Liver (tissue), 9 donors: ENCODE results near the gene MTFR1L. TPM values are rescaled to one million over a fixed set of nuclear protein-coding genes. Genes with fewer than 3 reads are reported as not detected.

Experiments used
- DNase-seq: peaks from one replicate; pipeline ENCODE4 v3.0.0-alpha.2; 2017; ENCODE audit warnings: low spot score
- H3K27ac ChIP-seq, 2 donors: one replicate each; pipeline ENCODE4 v1.7.0; 2013; ENCODE audit warnings: inconsistent platforms in 2 of 2, low read length in 2 of 2, control low read depth in 1 of 2, low read depth in 1 of 2, mild to moderate bottlenecking in 1 of 2
- H3K27me3 ChIP-seq, 4 donors: one replicate each; pipeline versions ENCODE4 v1.6.1 to v1.7.0; 2013; ENCODE audit warnings: low read length in 3 of 4, inconsistent platforms in 1 of 4, mild to moderate bottlenecking in 1 of 4, moderate library complexity in 1 of 4; ENCODE audit not compliant: control insufficient read depth in 4 of 4, insufficient read depth in 4 of 4
- H3K36me3 ChIP-seq, 4 donors: one replicate each; pipeline versions ENCODE4 v1.6.1 to v1.7.0; 2013; ENCODE audit warnings: low read length in 3 of 4, mild to moderate bottlenecking in 3 of 4, low read depth in 1 of 4, moderate library complexity in 1 of 4; ENCODE audit not compliant: control insufficient read depth in 4 of 4, insufficient read depth in 3 of 4
- H3K4me1 ChIP-seq, 4 donors: one replicate each; pipeline versions ENCODE4 v1.6.1 to v1.7.0; 2013; ENCODE audit warnings: low read length in 3 of 4, mild to moderate bottlenecking in 3 of 4, moderate library complexity in 1 of 4; ENCODE audit not compliant: control insufficient read depth in 4 of 4, insufficient read depth in 4 of 4
- H3K4me3 ChIP-seq, 3 donors: one replicate each; pipeline versions ENCODE4 v1.6.1 to v1.7.0; 2013; ENCODE audit warnings: low read length in 3 of 3, control low read depth in 1 of 3, low read depth in 1 of 3, mild to moderate bottlenecking in 1 of 3
- H3K9ac ChIP-seq, 2 donors: one replicate each; pipeline ENCODE4 v1.7.0; 2013; ENCODE audit warnings: low read length in 2 of 2, mild to moderate bottlenecking in 2 of 2, moderate library complexity in 2 of 2, control low read depth in 1 of 2, low read depth in 1 of 2
- H3K9me3 ChIP-seq, 4 donors: one replicate each; pipeline versions ENCODE4 v1.6.1 to v1.7.0; 2013; ENCODE audit warnings: low read length in 3 of 4; ENCODE audit not compliant: control insufficient read depth in 4 of 4
- CTCF ChIP-seq: fragments of 150-350 bp; IDR thresholded peaks from 2 replicates; pipeline ENCODE4 v1.5.1; 2017; ENCODE audit warnings: improper control_type of control experiment, low read depth, low read length; ENCODE audit not compliant: missing input control
- FOXA1 ChIP-seq: IDR thresholded peaks from 2 replicates; pipeline ENCODE4 v1.6.1; 2016; ENCODE audit warnings: antibody characterized with exemption
- FOXA2 ChIP-seq: IDR thresholded peaks from 2 replicates; pipeline ENCODE4 v1.6.1; 2016; ENCODE audit warnings: antibody characterized with exemption
- GABPA ChIP-seq, 2 donors: IDR thresholded peaks in 1 of 2; conservative IDR thresholded peaks in 1 of 2; 2 replicates each; pipeline ENCODE4 v1.6.1; 2016; ENCODE audit warnings: antibody characterized with exemption in 2 of 2, mild to moderate bottlenecking in 1 of 2, moderate library complexity in 1 of 2
- NR2F2 ChIP-seq: IDR thresholded peaks from 2 replicates; pipeline ENCODE4 v1.6.1; 2016; ENCODE audit warnings: antibody characterized with exemption
- RAD21 ChIP-seq, 2 donors: IDR thresholded peaks; 2 replicates each; pipeline ENCODE4 v1.6.1; 2016; ENCODE audit warnings: antibody characterized with exemption in 2 of 2, mild to moderate bottlenecking in 2 of 2
- REST ChIP-seq: IDR thresholded peaks from 2 replicates; pipeline ENCODE4 v1.6.1; 2016; ENCODE audit warnings: antibody characterized with exemption, mild to moderate bottlenecking
- RXRA ChIP-seq, 2 donors: IDR thresholded peaks; 2 replicates each; pipeline ENCODE4 v1.6.1; 2017 to 2018; ENCODE audit warnings: antibody characterized with exemption in 2 of 2, mild to moderate bottlenecking in 1 of 2
- TAF1 ChIP-seq: conservative IDR thresholded peaks from 2 replicates; pipeline ENCODE4 v1.6.1; 2016; ENCODE audit warnings: antibody characterized with exemption, mild to moderate bottlenecking
- YY1 ChIP-seq: IDR thresholded peaks from 2 replicates; pipeline ENCODE4 v1.6.1; 2016; ENCODE audit warnings: antibody characterized with exemption, mild to moderate bottlenecking
- WGBS: extraction: QIAGEN DNeasy Blood & Tissue Kit; methylation state at CpG from one replicate; pipeline ENCODE4 v1.1.7; 2013; 5-methylcytosine and 5-hydroxymethylcytosine counted together
- polyA plus RNA-seq, 2 donors: library from polyadenylated mRNA; stranded (reverse) in 1 of 2; unstranded in 1 of 2; fragments of 200-250 nt in 1 of 2; fragments of >200 nt in 1 of 2; fragmentation: Nextera tagmentation in 1 of 2; extraction: Ambion mirVana in 1 of 2; gene quantifications; one replicate each; pipeline versions ENCODE4 v1.2.1 to v1.2.3, GENCODE V29; 2013 to 2015
- total RNA-seq, 2 donors: library from RNA; depleted of rRNA; stranded (reverse); fragments of >200 nt; gene quantifications; one replicate each; pipeline ENCODE4 v1.2.3, GENCODE V29; 2014
- TF ChIP-seq, protein P1 (sequence below): IDR thresholded peaks from 2 replicates; pipeline ENCODE4 v1.6.1; 2016; ENCODE audit warnings: antibody characterized with exemption
- TF ChIP-seq, protein P2 (sequence below): IDR thresholded peaks from 2 replicates; pipeline ENCODE4 v1.6.1; 2016; ENCODE audit warnings: antibody characterized with exemption
- donor health status: healthy.
- donor health status: healthy.
- donor health status: healthy.
- donor health status: healthy.
- donor health status: healthy.

The MTFR1L gene
- total and polyA plus RNA-seq, 4 donors, result 22.5 to 48.4 (median 40.2) TPM

- TF ChIP-seq TAF1, result no peak
- no peak for TF ChIP-seq NR2F2
- TF ChIP-seq, protein P1, sequence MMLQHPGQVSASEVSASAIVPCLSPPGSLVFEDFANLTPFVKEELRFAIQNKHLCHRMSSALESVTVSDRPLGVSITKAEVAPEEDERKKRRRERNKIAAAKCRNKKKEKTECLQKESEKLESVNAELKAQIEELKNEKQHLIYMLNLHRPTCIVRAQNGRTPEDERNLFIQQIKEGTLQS, result no peak
- TF ChIP-seq YY1, result no peak
- no peak for TF ChIP-seq RXRA (IDR thresholded peaks at IDR 0.05)
- TF ChIP-seq CTCF, result no peak
- TF ChIP-seq, protein P2, sequence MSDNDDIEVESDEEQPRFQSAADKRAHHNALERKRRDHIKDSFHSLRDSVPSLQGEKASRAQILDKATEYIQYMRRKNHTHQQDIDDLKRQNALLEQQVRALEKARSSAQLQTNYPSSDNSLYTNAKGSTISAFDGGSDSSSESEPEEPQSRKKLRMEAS, result no peak
- no peak for TF ChIP-seq FOXA1
- TF ChIP-seq FOXA2, result no peak
- TF ChIP-seq GABPA (IDR thresholded peaks at IDR 0.05 in 1 of 2, conservative IDR thresholded peaks at IDR 0.05 in 1 of 2), result no peak
- no peak for TF ChIP-seq RAD21 (IDR thresholded peaks at IDR 0.05)
- Histone ChIP-seq H3K36me3 (no peaks in the 10 kb centered on the region), H3K9ac (no peak overlapping the region), H3K27ac (no peak overlapping the region), H3K27me3 (no peaks in the 10 kb centered on the region), H3K4me1 (peaks cover 0 to 28% (median 12%) of the 10 kb centered on the region in 4 donors), H3K9me3 (no peaks in the 10 kb centered on the region), H3K4me3 (no peak overlapping the region)
- WGBS, result 74% methylated on average over 8 of the region's 8 CpGs
- DNase-seq, result no peak
These were observed 20.9 kb upstream of the MTFR1L start for GRCh38 chr1:25798666-25799351.

- DNase-seq, result no peak
- 40% methylated on average over 12 of the region's 12 CpGs for WGBS
- Histone ChIP-seq H3K9ac (peak overlapping the region in 1 of 2 donors; percentile 44), H3K27ac (peak overlapping the region; percentile 38 to 52), H3K4me1 (peaks cover 0 to 28% (median 12%) of the 10 kb centered on the region in 4 donors), H3K9me3 (no peaks in the 10 kb centered on the region), H3K4me3 (peak overlapping the region in 2 of 3 donors; percentile 64 to 82), H3K36me3 (no peaks in the 10 kb centered on the region), H3K27me3 (no peaks in the 10 kb centered on the region)
- TF ChIP-seq RXRA (IDR thresholded peaks at IDR 0.05), result no peak
These were observed 20.3 kb upstream of the MTFR1L start for GRCh38 chr1:25799352-25799934.

- H3K4me1 ChIP-seq, result peaks cover 0 to 28% (median 12%) of the 10 kb centered on the region in 4 donors
- peaks cover 0 to under 1% (median 0%) of the 10 kb centered on the region in 4 donors for H3K36me3 ChIP-seq
- peak within 1 kb of the TSS; percentile 38 to 52 for H3K27ac ChIP-seq
- 1% methylated on average over 91 of the region's 91 CpGs for WGBS
- DNase-seq, result peak; percentile 63
- H3K4me3 ChIP-seq, result peak within 1 kb of the TSS in 2 of 3 donors; percentile 64 to 82
- no peaks in the 10 kb centered on the region for H3K27me3 ChIP-seq
- TF ChIP-seq FOXA1, result no peak
- no peak for TF ChIP-seq REST
- H3K9me3 ChIP-seq, result no peaks in the 10 kb centered on the region
- H3K9ac ChIP-seq, result peak within 1 kb of the TSS in 1 of 2 donors; percentile 58
These were observed 19.6 kb upstream of the MTFR1L start, which contains the start of gene SELENON for GRCh38 chr1:25799935-25800702. Gene SELENON (plus strand): TSS chr1:25800193. CDS start chr1:25800231, 38 bp downstream.
